IMR-90 (cell line): Measurements from ENCODE around the gene POU2F1.

Source experiments
- FOS ChIP-seq: fragments of 150-350 bp; IDR thresholded peaks from 2 replicates; pipeline ENCODE4 v1.6.1; 2016; ENCODE audit warnings: low read depth, low read length
- MAFK ChIP-seq: IDR thresholded peaks from 2 replicates; pipeline ENCODE4 v1.6.1; 2012; ENCODE audit warnings: low read depth, low read length, improper control_type of control experiment
- MXI1 ChIP-seq: IDR thresholded peaks from 2 replicates; pipeline ENCODE4 v1.6.1; 2012; ENCODE audit warnings: low read depth, mild to moderate bottlenecking, low read length, moderate library complexity, borderline replicate concordance
- POLR2A ChIP-seq: IDR thresholded peaks from 2 replicates; pipeline ENCODE4 v1.6.1; 2012; ENCODE audit warnings: mild to moderate bottlenecking, low read depth, low read length
- RCOR1 ChIP-seq: IDR thresholded peaks from 2 replicates; pipeline ENCODE4 v1.6.1; 2012; ENCODE audit warnings: mild to moderate bottlenecking, low read length, improper control_type of control experiment; ENCODE audit not compliant: insufficient replicate concordance
- RFX5 ChIP-seq: IDR thresholded peaks from 2 replicates; pipeline ENCODE4 v1.8.0; 2012; ENCODE audit warnings: low read depth, mild to moderate bottlenecking, low read length, moderate library complexity
- SMC3 ChIP-seq: fragments of 150-350 bp; IDR thresholded peaks from 2 replicates; pipeline ENCODE4 v1.6.1; 2016; ENCODE audit warnings: low read depth, mild to moderate bottlenecking, antibody characterized with exemption, low read length, moderate library complexity
- TF ChIP-seq, protein P1 (sequence below): conservative IDR thresholded peaks from 2 replicates; pipeline ENCODE4 v1.5.1; 2012; ENCODE audit warnings: mild to moderate bottlenecking, low read depth, low read length, improper control_type of control experiment

DNA sequence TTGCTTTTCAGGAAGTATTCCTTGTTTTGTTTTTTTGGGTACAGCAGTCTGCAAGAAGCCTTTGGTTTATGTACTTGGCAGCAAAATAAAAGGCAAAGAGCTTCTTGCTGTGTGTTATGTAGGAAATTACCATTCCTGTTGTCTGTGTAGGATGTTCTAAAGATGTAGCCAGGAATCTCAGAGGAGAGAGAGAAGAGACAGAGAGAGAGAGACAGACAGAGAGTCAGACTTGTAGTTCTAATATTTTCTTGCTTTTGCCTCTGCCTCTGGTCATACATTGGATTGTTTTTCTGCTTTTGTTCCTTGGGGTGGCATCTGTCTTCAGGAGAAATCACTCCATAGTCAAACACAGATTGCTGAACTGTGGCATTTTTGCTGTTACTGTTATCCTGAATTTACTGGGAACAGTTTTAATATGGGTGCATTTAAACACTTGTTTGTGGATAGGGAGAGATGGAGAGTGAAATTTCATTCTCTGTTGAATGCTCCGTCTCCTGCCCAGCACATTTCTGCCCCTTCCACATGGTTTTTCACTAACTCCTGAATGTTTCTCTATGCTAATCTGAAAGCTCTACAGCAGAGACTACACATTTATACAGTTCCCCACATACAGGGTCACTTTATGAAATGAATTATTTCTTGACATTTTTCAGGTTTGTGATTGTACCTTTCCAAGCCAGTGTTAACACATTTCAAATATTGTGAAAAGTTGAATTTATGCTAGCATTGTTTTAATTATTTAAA lies 49.8 kb downstream of the POU2F1 start:
- TF ChIP-seq, protein P1, sequence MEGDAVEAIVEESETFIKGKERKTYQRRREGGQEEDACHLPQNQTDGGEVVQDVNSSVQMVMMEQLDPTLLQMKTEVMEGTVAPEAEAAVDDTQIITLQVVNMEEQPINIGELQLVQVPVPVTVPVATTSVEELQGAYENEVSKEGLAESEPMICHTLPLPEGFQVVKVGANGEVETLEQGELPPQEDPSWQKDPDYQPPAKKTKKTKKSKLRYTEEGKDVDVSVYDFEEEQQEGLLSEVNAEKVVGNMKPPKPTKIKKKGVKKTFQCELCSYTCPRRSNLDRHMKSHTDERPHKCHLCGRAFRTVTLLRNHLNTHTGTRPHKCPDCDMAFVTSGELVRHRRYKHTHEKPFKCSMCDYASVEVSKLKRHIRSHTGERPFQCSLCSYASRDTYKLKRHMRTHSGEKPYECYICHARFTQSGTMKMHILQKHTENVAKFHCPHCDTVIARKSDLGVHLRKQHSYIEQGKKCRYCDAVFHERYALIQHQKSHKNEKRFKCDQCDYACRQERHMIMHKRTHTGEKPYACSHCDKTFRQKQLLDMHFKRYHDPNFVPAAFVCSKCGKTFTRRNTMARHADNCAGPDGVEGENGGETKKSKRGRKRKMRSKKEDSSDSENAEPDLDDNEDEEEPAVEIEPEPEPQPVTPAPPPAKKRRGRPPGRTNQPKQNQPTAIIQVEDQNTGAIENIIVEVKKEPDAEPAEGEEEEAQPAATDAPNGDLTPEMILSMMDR: no peak
- no peak for TF ChIP-seq RCOR1
- TF ChIP-seq MAFK: no peak
- TF ChIP-seq SMC3: no peak
- TF ChIP-seq POLR2A: no peak
- TF ChIP-seq MXI1: no peak
- TF ChIP-seq FOS: no peak
- TF ChIP-seq RFX5: no peak
